Neuronal stem cell (in vitro differentiated cells): ENCODE data around the gene DAPK2.
"Not testable (repeated sequence)": the region's sequence is repeated elsewhere in the genome, so short reads cannot be mapped to it uniquely, and the experiment has no call there.

Experiments used
- DNase-seq: peaks from one replicate; pipeline ENCODE4 v3.0.0-alpha.2; 2013; ENCODE audit warnings: low spot score
- H2AFZ ChIP-seq: one replicate; pipeline ENCODE4 v1.6.1; 2013; ENCODE audit warnings: mild to moderate bottlenecking, low read length, inconsistent platforms
- H2AK5ac ChIP-seq: 2 replicates; pipeline ENCODE4 v1.6.1; 2013; ENCODE audit warnings: low read depth, mild to moderate bottlenecking, inconsistent platforms, low read length, moderate library complexity, mixed read lengths
- H2BK120ac ChIP-seq: 2 replicates; pipeline ENCODE4 v1.6.1; 2013; ENCODE audit warnings: low read depth, mild to moderate bottlenecking, inconsistent platforms, low read length, moderate library complexity, mixed read lengths
- H2BK12ac ChIP-seq: one replicate; pipeline ENCODE4 v1.6.1; 2013; ENCODE audit warnings: low read length, inconsistent platforms
- H2BK15ac ChIP-seq: 2 replicates; pipeline ENCODE4 v1.6.1; 2013; ENCODE audit warnings: mild to moderate bottlenecking, low read length, inconsistent platforms, mixed read lengths
- H2BK5ac ChIP-seq: one replicate; pipeline ENCODE4 v1.6.1; 2013; ENCODE audit warnings: inconsistent platforms, mild to moderate bottlenecking, low read length, moderate library complexity
- H3K14ac ChIP-seq: one replicate; pipeline ENCODE4 v1.6.1; 2013; ENCODE audit warnings: low read length, inconsistent platforms
- H3K18ac ChIP-seq: 2 replicates; pipeline ENCODE4 v1.6.1; 2013; ENCODE audit warnings: low read length, inconsistent platforms
- H3K23ac ChIP-seq: 2 replicates; pipeline ENCODE4 v1.6.1; 2013; ENCODE audit warnings: low read depth, mild to moderate bottlenecking, mixed read lengths, low read length, inconsistent platforms; ENCODE audit not compliant: poor library complexity
- H3K27ac ChIP-seq: replicated peaks from 3 replicates; pipeline ENCODE4 v1.5.1; 2013; ENCODE audit warnings: low read length, inconsistent platforms
- H3K27me3 ChIP-seq, 3 experiments: 2 replicates each; pipeline ENCODE4 v1.6.1; 2013; ENCODE audit warnings: low read length in 3 of 3, mild to moderate bottlenecking in 2 of 3, inconsistent platforms in 1 of 3, low read depth in 1 of 3, mixed read lengths in 1 of 3, moderate library complexity in 1 of 3; ENCODE audit not compliant: control insufficient read depth in 3 of 3, insufficient read depth in 3 of 3
- H3K36me3 ChIP-seq, 2 donors: replicated peaks in 1 of 2; 2 replicates each; pipeline ENCODE4 v1.6.1; 2013; ENCODE audit warnings: low read length in 2 of 2; ENCODE audit not compliant: control insufficient read depth in 2 of 2, insufficient read depth in 2 of 2
- H3K4ac ChIP-seq: 2 replicates; pipeline ENCODE4 v1.6.1; 2013; ENCODE audit warnings: inconsistent platforms, mild to moderate bottlenecking, low read length, moderate library complexity
- H3K4me1 ChIP-seq, 2 donors: 1 replicate in 1 of 2; 2 replicates in 1 of 2; pipeline ENCODE4 v1.6.1; 2013; ENCODE audit warnings: low read length in 2 of 2, low read depth in 1 of 2; ENCODE audit not compliant: control insufficient read depth in 2 of 2, insufficient read depth in 1 of 2
- H3K4me2 ChIP-seq: one replicate; pipeline ENCODE4 v1.6.1; 2013; ENCODE audit warnings: mild to moderate bottlenecking, low read length, inconsistent platforms; ENCODE audit not compliant: insufficient read depth, poor library complexity, severe bottlenecking
- H3K4me3 ChIP-seq, 2 donors: 2 replicates each; pipeline ENCODE4 v1.5.1; 2013; ENCODE audit warnings: low read length in 2 of 2, mild to moderate bottlenecking in 2 of 2, inconsistent platforms in 1 of 2, moderate library complexity in 1 of 2
- H3K79me1 ChIP-seq: one replicate; pipeline ENCODE4 v1.6.1; 2013; ENCODE audit warnings: low read depth, mild to moderate bottlenecking, inconsistent platforms, low read length, moderate library complexity
- H3K9ac ChIP-seq: one replicate; pipeline ENCODE4 v1.6.1; 2013; ENCODE audit warnings: mild to moderate bottlenecking, low read depth, low read length, inconsistent platforms; ENCODE audit not compliant: poor library complexity
- H3K9me3 ChIP-seq, 2 donors: replicated peaks in 1 of 2; 2 replicates each; pipeline versions ENCODE3 to v1.6.1; 2013; ENCODE audit warnings: low read length in 2 of 2, mild to moderate bottlenecking in 2 of 2, inconsistent platforms in 1 of 2, low read depth in 1 of 2, mixed read lengths in 1 of 2, moderate library complexity in 1 of 2; ENCODE audit not compliant: control insufficient read depth in 2 of 2, insufficient read depth in 1 of 2
- H4K8ac ChIP-seq: one replicate; pipeline ENCODE4 v1.6.1; 2013; ENCODE audit warnings: low read depth, mild to moderate bottlenecking, inconsistent platforms, low read length, moderate library complexity
- H4K91ac ChIP-seq: one replicate; pipeline ENCODE4 v1.6.1; 2013; ENCODE audit warnings: low read length, low read depth, mild to moderate bottlenecking, inconsistent platforms; ENCODE audit not compliant: poor library complexity
- WGBS, 2 donors: extraction: QIAGEN DNeasy Blood & Tissue Kit; methylation state at CpG; one replicate each; pipeline ENCODE4 v1.1.7; 2013; ENCODE audit warnings: missing lambda C conversion rate in 2 of 2, mixed read lengths in 1 of 2; ENCODE audit not compliant: insufficient read length in 2 of 2, insufficient replicate concordance in 1 of 2; ENCODE audit errors: extremely low coverage in 2 of 2; 5-methylcytosine and 5-hydroxymethylcytosine counted together

The DAPK2 gene

DNA sequence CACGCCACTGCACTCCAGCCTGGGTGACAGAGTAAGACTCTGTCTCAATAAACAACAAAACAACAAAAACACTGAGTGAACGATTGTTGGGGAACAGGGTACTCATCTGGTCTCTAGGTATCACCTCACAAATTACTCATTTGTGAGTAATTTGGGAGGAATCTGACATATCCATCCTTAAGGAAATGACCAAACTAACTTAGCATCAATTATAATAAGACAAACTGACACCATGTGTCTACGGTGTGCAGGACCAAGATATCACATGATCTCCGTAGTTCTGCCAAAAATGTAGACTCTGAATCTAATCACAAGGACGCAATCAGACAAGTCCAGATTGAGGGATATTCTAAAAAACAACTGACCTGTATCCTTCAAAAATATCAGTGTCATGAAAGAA, 12.0 kb upstream of the DAPK2 start:
- no peak for DNase-seq
- no peak overlapping the region for H2AK5ac ChIP-seq
- no peak overlapping the region for H4K91ac ChIP-seq
- no peak overlapping the region for H3K23ac ChIP-seq
- no peak overlapping the region for H2BK5ac ChIP-seq
- H3K27me3 ChIP-seq: no peaks in the 10 kb centered on the region
- H3K9me3 ChIP-seq: no peaks in the 10 kb centered on the region
- no peak overlapping the region for H3K27ac ChIP-seq
- no peak overlapping the region for H4K8ac ChIP-seq
- no CpG with 5 or more reads among the region's 5 CpGs for WGBS, 2 donors
- no peak overlapping the region for H2AFZ ChIP-seq
- H2BK15ac ChIP-seq: no peak overlapping the region
- no peaks in the 10 kb centered on the region for H3K79me1 ChIP-seq
- no peak overlapping the region for H3K14ac ChIP-seq
- H3K4ac ChIP-seq: no peak overlapping the region
- no peak overlapping the region for H3K4me2 ChIP-seq
- H2BK12ac ChIP-seq: no peak overlapping the region
- no peaks in the 10 kb centered on the region for H3K36me3 ChIP-seq
- H3K4me1 ChIP-seq: peaks cover 0 to under 1% of the 10 kb centered on the region in 2 donors
- H3K9ac ChIP-seq: no peak overlapping the region
- no peak overlapping the region for H3K4me3 ChIP-seq
- H3K18ac ChIP-seq: no peak overlapping the region
- no peak overlapping the region for H2BK120ac ChIP-seq

- not testable (repeated sequence) for H2BK15ac ChIP-seq, DNase-seq, H3K4me3 ChIP-seq, H3K27me3 ChIP-seq, H3K9ac ChIP-seq, H2AK5ac ChIP-seq, H3K79me1 ChIP-seq, H2BK120ac ChIP-seq, H2BK12ac ChIP-seq, H2BK5ac ChIP-seq, H2AFZ ChIP-seq, H3K23ac ChIP-seq, H3K9me3 ChIP-seq, H3K36me3 ChIP-seq, H4K91ac ChIP-seq, H3K4ac ChIP-seq, H3K4me2 ChIP-seq, H3K18ac ChIP-seq, H3K14ac ChIP-seq, H3K27ac ChIP-seq, H4K8ac ChIP-seq
- WGBS, 2 donors: no CpG with 5 or more reads among the region's 12 CpGs
- H3K4me1 ChIP-seq: peaks cover 9 to 35% of the 10 kb centered on the region in 2 donors
Observed at GRCh38 chr15:64053674-64054073, 7.4 kb upstream of the DAPK2 start.

GRCh38 chr15:64052925-64053491, 6.7 kb upstream of the DAPK2 start:
- Histone ChIP-seq H2AK5ac (no peak overlapping the region), H2BK15ac (no peak overlapping the region), H3K23ac (no peak overlapping the region), H3K79me1 (no peaks in the 10 kb centered on the region), H4K91ac (no peak overlapping the region), H3K36me3 (no peaks in the 10 kb centered on the region), H3K14ac (no peak overlapping the region), H2BK12ac (no peak overlapping the region), H3K4ac (no peak overlapping the region), H2BK5ac (no peak overlapping the region), H2AFZ (peak overlapping the region; percentile 22), H3K4me3 (no peak overlapping the region), H4K8ac (no peak overlapping the region), H3K9ac (no peak overlapping the region), H3K27ac (no peak overlapping the region), H2BK120ac (no peak overlapping the region), H3K18ac (no peak overlapping the region), H3K27me3 (peaks cover 0 to under 1% (median 0%) of the 10 kb centered on the region in 3 experiments), H3K4me1 (peaks cover 9 to 35% of the 10 kb centered on the region in 2 donors), H3K9me3 (no peaks in the 10 kb centered on the region), H3K4me2 (no peak overlapping the region)
- no CpG with 5 or more reads among the region's 5 CpGs for WGBS, 2 donors
- DNase-seq: no peak

GRCh38 chr15:64051407-64052259, 5.3 kb upstream of the DAPK2 start:
- no peak overlapping the region for H2AFZ ChIP-seq
- H2BK15ac ChIP-seq: no peak overlapping the region
- no peaks in the 10 kb centered on the region for H3K36me3 ChIP-seq
- no peaks in the 10 kb centered on the region for H3K9me3 ChIP-seq
- H3K4me1 ChIP-seq: peaks cover 12 to 38% of the 10 kb centered on the region in 2 donors
- no peak overlapping the region for H3K14ac ChIP-seq
- H4K91ac ChIP-seq: no peak overlapping the region
- no peak overlapping the region for H2AK5ac ChIP-seq
- no peak overlapping the region for H2BK5ac ChIP-seq
- H3K27ac ChIP-seq: no peak overlapping the region
- no peaks in the 10 kb centered on the region for H3K79me1 ChIP-seq
- H2BK12ac ChIP-seq: no peak overlapping the region
- no peak overlapping the region for H3K9ac ChIP-seq
- H3K4me3 ChIP-seq: no peak overlapping the region
- no peak overlapping the region for H2BK120ac ChIP-seq
- no peak overlapping the region for H3K4me2 ChIP-seq
- H3K4ac ChIP-seq: no peak overlapping the region
- no peak overlapping the region for H4K8ac ChIP-seq
- DNase-seq: no peak
- H3K23ac ChIP-seq: no peak overlapping the region
- H3K27me3 ChIP-seq: peaks cover 0 to 15% (median 0%) of the 10 kb centered on the region in 3 experiments
- peak overlapping the region; percentile 86 for H3K18ac ChIP-seq
- WGBS, 2 donors: no CpG with 5 or more reads among the region's 6 CpGs
